ENCODE measurements around the gene SSBP2. TPM values are rescaled to one million over a fixed set of nuclear protein-coding genes. Genes with fewer than 3 reads are reported as not detected.
A peak's percentile ranks its signal among the peaks of the same experiment; 100 is the strongest.

Gene SSBP2
- total RNA-seq, 4 donors from 2014 or later, result 17.1 to 80.3 (median 24.2) TPM

DNA sequence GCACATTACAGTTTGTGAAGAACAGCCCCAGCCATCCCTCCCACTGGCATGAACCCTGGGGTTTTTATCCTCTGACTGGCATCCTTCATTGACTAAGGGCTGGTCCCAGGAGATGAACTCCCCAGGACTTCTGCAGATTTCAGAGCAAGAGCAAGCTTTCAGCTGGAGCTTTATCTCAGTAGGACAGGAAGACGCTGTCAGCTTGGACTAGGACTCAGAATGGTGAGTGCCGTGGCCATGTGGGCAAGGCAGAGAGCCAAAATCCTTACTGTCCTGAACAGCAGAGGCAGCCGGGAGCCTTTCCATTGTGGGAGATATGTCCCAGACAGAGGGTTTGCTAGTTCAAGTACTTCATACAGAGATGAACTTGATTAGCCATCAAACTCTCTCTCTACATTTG lies 353.7 kb downstream of the SSBP2 start:
- intact Hi-C loops (cut with DNase I), result no loop called here
- Histone ChIP-seq H3K27ac (no peak overlapping the region), H3K4me1 (peaks cover 3 to 15% (median 14%) of the 10 kb centered on the region in 3 donors), H3K9me3 (peaks cover 0 to 4% (median 0%) of the 10 kb centered on the region in 3 donors), H3K4me3 (no peak overlapping the region), H3K27me3 (peaks cover 0 to 34% (median 0%) of the 10 kb centered on the region in 4 donors), H3K36me3 (no peaks in the 10 kb centered on the region)
- whole genome bisulfite sequencing, 2 donors, result 6 to 17% methylated on average over 2 of the region's 3 CpGs
- TF ChIP-seq POLR2A (IDR thresholded peaks at IDR 0.05), result no peak
- TF ChIP-seq, protein P1, sequence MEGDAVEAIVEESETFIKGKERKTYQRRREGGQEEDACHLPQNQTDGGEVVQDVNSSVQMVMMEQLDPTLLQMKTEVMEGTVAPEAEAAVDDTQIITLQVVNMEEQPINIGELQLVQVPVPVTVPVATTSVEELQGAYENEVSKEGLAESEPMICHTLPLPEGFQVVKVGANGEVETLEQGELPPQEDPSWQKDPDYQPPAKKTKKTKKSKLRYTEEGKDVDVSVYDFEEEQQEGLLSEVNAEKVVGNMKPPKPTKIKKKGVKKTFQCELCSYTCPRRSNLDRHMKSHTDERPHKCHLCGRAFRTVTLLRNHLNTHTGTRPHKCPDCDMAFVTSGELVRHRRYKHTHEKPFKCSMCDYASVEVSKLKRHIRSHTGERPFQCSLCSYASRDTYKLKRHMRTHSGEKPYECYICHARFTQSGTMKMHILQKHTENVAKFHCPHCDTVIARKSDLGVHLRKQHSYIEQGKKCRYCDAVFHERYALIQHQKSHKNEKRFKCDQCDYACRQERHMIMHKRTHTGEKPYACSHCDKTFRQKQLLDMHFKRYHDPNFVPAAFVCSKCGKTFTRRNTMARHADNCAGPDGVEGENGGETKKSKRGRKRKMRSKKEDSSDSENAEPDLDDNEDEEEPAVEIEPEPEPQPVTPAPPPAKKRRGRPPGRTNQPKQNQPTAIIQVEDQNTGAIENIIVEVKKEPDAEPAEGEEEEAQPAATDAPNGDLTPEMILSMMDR (IDR thresholded peaks at IDR 0.05), result no peak
- DNase-seq, result no peak

DNA sequence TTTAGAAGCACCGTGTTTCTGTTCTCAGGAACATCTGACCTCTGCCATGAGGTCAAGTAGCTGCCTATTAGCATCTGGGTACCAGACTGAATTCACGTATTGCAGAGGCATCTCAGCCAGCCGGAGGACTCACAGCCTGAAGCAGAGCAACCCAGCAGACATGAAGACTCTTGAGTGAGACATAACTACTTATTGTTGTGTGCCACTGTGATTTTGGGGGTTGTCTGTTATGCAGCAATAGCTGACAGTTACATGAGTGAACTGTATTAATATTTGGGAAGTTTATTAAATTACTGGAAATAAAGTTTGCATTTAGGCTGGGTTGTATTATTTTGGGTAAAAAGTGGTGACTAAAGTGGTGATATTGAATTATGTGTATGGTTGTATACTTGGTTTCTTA lies 355.6 kb downstream of the SSBP2 start:
- Histone ChIP-seq H3K4me1 (peaks cover 3 to 15% (median 14%) of the 10 kb centered on the region in 3 donors), H3K36me3 (no peaks in the 10 kb centered on the region), H3K9me3 (peaks cover 0 to 4% (median 0%) of the 10 kb centered on the region in 3 donors), H3K27ac (no peak overlapping the region), H3K4me3 (no peak overlapping the region), H3K27me3 (peaks cover 0 to 53% (median 0%) of the 10 kb centered on the region in 4 donors)
- intact Hi-C loops (cut with DNase I), result no loop called here
- 73 to 74% methylated on average over 3 of the region's 3 CpGs for WGBS, 2 donors
- TF ChIP-seq POLR2A (IDR thresholded peaks at IDR 0.05), result no peak
- TF ChIP-seq, protein P1 (IDR thresholded peaks at IDR 0.05), result no peak
- no peak for DNase-seq

DNA sequence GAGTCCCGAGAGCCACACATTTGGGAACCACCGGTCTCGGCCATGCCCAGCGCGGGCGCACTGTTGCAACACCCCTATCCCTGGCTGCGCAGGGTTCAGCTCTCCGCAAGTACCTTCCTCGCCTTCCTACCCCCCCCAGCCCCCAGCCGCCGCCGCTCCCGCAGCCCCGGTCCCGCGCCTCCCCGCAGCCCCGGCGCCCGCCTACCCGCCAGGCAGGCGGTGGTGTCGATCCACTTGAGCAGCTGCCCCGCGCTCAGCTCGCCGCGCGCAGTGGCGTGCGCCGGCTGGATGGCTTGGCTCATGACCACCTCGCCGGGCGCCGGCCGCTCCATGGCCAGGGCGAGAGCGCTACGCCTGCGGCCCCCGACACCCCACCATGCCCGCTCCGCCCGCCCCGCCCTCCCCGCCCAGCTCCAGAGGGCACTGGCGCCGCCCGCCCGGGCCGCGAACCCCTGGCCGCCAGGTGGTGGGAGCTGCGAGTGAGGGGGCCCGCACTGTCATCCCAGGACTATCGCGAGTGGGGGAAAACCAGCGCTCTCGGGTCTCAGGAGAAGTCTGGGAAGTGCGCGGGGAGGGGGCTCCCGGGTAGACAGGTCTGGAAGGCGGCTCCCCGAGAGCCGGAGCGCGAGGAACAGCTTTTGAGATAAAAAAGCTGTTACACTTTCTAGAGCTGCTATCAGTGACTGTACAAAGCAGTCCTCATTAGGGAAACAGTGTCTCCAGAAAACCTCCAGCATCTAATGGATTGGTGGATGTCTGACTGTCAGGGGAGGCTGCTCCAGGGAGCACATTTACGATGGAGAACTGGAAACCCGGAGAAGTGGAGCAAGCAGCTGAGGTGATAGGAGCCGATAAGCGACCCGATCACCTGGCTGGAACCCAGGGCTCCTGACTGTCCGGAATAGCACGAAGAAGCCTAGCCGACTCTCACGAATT lies 356.8 kb downstream of the SSBP2 start, which contains the start of gene ACOT12:
Gene ACOT12, minus strand, starts transcription at position 352 of the 936 bp plus-strand sequence. Its CDS starts 20 bp downstream, at position 332.
- WGBS, 2 donors, result 24 to 32% methylated on average over 7 to 10 of the region's 77 CpGs
- Histone ChIP-seq H3K4me3 (peak within 1 kb of the TSS; percentile 31 to 66 (median 42)), H3K27me3 (peaks cover 0 to 63% (median 0%) of the 10 kb centered on the region in 4 donors), H3K27ac (no peak within 1 kb of the TSS), H3K36me3 (no peaks in the 10 kb centered on the region), H3K4me1 (peaks cover 3 to 15% (median 14%) of the 10 kb centered on the region in 3 donors), H3K9me3 (peaks cover 0 to 4% (median 0%) of the 10 kb centered on the region in 3 donors)
- no peak for DNase-seq
- no peak for TF ChIP-seq POLR2A (IDR thresholded peaks at IDR 0.05)
- TF ChIP-seq, protein P1 (IDR thresholded peaks at IDR 0.05), result no peak
- intact Hi-C loops (cut with DNase I), result no loop called here

DNA sequence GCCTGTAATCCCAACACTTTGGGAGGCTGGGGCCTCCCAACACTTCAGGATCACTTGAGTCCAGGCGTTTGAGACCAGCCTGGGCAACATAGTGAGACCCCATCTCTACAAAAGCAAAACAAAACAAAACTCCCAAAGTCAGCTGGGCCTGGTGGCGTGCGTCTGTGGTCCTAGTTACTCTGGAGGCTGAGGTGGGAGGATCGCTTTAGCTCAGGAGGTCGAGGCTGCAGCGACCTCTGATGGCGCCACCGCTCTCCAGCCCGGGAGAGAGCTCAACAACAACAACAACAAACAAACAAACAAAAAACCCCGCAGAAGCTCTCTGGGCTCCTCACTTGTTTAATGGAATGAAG lies 357.5 kb downstream of the SSBP2 start:
- no peak for TF ChIP-seq POLR2A (IDR thresholded peaks at IDR 0.05)
- TF ChIP-seq, protein P1 (IDR thresholded peaks at IDR 0.05), result no peak
- H3K36me3 ChIP-seq, result no peaks in the 10 kb centered on the region
- 28 to 57% methylated on average over 2 to 3 of the region's 10 CpGs for WGBS, 2 donors
- H3K27ac ChIP-seq, result no peak overlapping the region
- peaks cover 0 to 70% (median 0%) of the 10 kb centered on the region in 4 donors for H3K27me3 ChIP-seq
- peaks cover 0 to 4% (median 0%) of the 10 kb centered on the region in 3 donors for H3K9me3 ChIP-seq
- peak overlapping the region; percentile 31 to 66 (median 42) for H3K4me3 ChIP-seq
- no peak for DNase-seq
- intact Hi-C loops (cut with DNase I), result no loop called here
- peaks cover 3 to 15% (median 14%) of the 10 kb centered on the region in 3 donors for H3K4me1 ChIP-seq

DNA sequence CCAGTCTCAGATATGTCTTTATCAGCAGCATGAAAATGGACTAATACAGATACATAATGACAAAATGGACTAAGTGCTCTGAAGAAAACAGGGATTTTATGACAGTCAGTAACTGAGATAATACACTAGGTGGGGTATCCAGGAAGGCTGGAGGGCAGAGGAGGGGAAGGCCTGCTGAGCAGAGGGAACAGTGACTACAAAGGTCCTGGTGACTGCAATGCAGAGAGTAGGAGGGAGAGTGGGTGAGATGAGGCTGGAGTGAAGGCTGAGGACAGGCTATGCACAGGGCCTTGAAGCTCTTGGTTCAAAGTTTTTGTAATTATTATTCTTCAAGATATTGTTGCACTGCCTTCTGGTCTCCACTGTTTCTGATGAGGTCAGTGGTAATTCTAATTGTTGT lies 361.9 kb downstream of the SSBP2 start:
- Histone ChIP-seq H3K4me1 (peaks cover under 1 to 9% (median 8%) of the 10 kb centered on the region in 3 donors), H3K27ac (no peak overlapping the region), H3K27me3 (peaks cover 0 to 54% (median 0%) of the 10 kb centered on the region in 4 donors), H3K9me3 (no peaks in the 10 kb centered on the region), H3K4me3 (no peak overlapping the region), H3K36me3 (no peaks in the 10 kb centered on the region)
- TF ChIP-seq POLR2A (IDR thresholded peaks at IDR 0.05), result no peak
- TF ChIP-seq, protein P1 (IDR thresholded peaks at IDR 0.05), result no peak
- no peak for DNase-seq
- intact Hi-C loops (cut with DNase I), result no loop called here

Measured in esophagus squamous epithelium (tissue), 5 donors.